ENCODE data around the gene CACNA1F. TPM values are rescaled to one million over a fixed set of nuclear protein-coding genes. Genes with fewer than 3 reads are reported as not detected.
A peak's percentile ranks its signal among the peaks of the same experiment; 100 is the strongest.

The CACNA1F gene
- total RNA-seq, 2 experiments from 2014 or later, result 0.50 to 0.93 TPM

DNA sequence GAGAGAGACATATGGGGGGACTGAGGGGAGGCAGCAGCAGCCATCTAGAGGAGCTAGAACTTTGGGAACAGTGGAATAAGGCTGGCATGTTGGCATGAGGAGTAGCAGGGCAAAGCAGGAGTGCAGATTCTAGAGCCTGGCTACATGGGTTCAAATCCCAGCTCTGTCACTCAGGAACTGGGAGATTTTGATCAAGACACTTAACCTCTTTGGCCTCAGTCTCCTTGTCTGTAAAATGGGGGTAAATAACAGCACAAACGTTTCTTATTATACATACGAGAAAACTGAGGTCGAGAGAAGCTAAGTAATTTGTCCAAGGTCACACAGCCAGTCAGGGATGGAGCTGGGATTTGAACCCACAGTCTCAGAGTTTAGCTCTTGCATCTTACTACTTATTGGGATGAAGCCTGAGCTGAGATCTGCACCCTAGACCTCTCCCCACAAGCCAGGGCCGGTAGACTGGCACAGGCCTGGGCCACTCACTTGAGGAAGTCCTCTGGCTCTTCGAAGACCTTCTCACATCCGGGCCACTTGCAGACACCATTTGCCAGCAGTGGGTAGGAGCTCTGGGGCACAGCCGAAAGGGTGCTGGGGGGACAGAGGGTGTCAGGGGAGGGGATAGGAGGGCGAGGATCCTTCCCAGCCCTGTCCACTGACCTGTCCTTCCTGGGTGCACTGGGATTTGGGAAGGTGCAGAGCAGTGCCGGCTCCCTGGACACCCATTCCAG is 23.3 kb upstream of the CACNA1F start:
- H3K27me3 Mint-ChIP-seq, result no peaks in the 10 kb centered on the region
- no peak for DNase-seq
- H3K4me1 Mint-ChIP-seq, result peaks cover 24% of the 10 kb centered on the region
- H3K4me3 Mint-ChIP-seq, result no peak overlapping the region
- no peaks in the 10 kb centered on the region for H3K9me3 Mint-ChIP-seq
- ChIA-PET CTCF (no interaction called here), POLR2A (no interaction called here)
- peaks cover 9% of the 10 kb centered on the region for H3K36me3 Mint-ChIP-seq (ENCODE audit: low read depth)
- H3K27ac Mint-ChIP-seq, result no peak overlapping the region

DNA sequence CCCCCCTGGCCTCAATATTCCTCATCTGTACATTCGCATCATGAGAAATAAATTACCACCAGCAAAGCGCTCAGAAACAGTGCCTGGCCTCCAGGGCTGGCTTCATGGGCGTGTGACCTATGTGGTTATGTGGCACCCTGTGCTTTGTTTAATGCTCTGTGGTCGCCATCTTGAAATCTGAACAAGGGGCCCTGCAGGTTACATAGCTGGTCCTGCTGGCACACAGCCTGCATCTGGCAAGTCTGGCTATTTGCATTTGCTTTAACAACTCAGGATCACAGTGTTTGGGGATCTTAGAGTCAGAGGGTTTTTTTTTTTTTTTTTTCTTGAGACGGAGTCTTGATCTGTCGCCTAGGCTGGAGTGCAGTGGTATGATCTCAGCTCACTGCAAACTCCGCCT is 21.5 kb upstream of the CACNA1F start:
- no peaks in the 10 kb centered on the region for H3K27me3 Mint-ChIP-seq
- H3K4me3 Mint-ChIP-seq, result no peak overlapping the region
- H3K27ac Mint-ChIP-seq, result no peak overlapping the region
- H3K36me3 Mint-ChIP-seq (ENCODE audit: low read depth), result peaks cover 14% of the 10 kb centered on the region
- ChIA-PET POLR2A (no interaction called here), CTCF (no interaction called here)
- peaks cover 26% of the 10 kb centered on the region for H3K4me1 Mint-ChIP-seq
- DNase-seq, result no peak
- no peaks in the 10 kb centered on the region for H3K9me3 Mint-ChIP-seq

DNA sequence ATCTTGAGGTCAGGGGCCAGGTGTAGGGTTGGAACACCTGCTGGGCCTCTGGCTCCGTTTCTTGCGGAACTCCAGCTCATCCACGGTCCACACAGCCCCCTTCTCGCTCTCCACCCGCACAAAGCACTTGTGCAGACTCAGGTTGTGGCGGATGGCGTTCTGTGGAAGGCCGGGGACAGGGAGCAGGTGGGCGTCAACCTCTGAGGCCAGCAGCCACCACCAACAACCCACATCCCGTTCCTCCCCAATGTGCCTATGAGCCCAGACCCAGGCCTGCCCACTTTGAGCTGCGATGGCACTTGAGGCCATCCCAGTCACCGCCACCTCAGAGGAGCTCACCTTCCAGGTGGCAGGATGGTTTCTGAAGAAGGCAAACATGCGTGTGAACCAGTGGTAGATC is 18.2 kb upstream of the CACNA1F start:
- H3K36me3 Mint-ChIP-seq (ENCODE audit: low read depth), result peaks cover 22% of the 10 kb centered on the region
- ChIA-PET CTCF (no interaction called here), POLR2A (no interaction called here)

DNA sequence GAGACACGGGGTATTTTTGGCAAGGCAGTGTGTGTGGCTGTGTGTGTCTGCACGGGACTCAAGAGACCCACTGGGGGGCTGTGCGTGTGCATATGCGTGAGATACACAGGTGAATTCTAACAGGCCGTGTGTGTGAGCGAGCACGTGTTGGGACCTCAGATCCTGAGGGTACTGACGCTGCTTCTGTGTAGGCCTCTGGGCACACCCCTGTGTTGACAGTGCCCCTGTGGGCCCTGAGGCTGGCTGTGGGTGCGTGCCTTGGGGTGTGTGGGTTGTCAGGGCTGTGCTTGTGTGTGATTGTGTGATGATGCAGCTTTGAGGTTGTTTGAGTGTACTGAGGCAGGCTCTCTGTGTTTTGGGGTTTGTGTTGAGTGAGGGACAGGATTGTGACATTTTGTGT is 17.4 kb upstream of the CACNA1F start:
- Mint-ChIP-seq H3K9me3 (no peaks in the 10 kb centered on the region), H3K4me1 (peaks cover 6% of the 10 kb centered on the region)
- CTCF ChIA-PET, result no interaction called here

More for the DNA sequence above, 18.2 kb upstream of the CACNA1F start:
- Mint-ChIP-seq H3K9me3 (no peaks in the 10 kb centered on the region), H3K27me3 (no peaks in the 10 kb centered on the region), H3K27ac (no peak overlapping the region), H3K4me3 (no peak overlapping the region), H3K4me1 (peaks cover 6% of the 10 kb centered on the region)
- no peak for DNase-seq

DNA sequence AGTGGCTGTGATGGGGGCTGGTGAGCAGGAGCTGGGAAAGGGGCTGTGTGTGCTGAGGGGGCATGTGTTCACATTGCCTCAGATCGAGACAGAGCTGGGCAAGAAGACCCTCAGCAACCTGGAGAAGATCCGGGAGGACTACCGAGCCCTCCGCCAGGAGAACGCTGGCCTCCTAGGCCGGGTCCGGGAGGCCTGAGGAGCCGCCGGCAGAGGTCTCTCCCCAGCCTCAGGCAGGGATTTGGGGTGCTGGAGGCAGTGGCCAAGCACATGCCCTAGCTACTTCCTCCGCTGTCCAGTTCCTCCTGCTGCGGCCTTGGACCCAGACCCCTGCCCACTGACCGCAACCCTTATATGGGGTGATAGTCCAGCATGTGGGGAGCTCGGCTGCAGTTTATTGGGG is 16.9 kb upstream of the CACNA1F start:
- DNase-seq, result no peak
- H3K9me3 Mint-ChIP-seq, result no peaks in the 10 kb centered on the region
- H3K27ac Mint-ChIP-seq, result no peak overlapping the region
- ChIA-PET CTCF (no interaction called here), POLR2A (interaction anchor here (1.3 kb wide), 1 partner anchor 14 kb away, joined by 5 read pairs; the partner anchor contains the start of gene FOXP3)
- H3K36me3 Mint-ChIP-seq (ENCODE audit: low read depth), result peaks cover 24% of the 10 kb centered on the region
- no peaks in the 10 kb centered on the region for H3K27me3 Mint-ChIP-seq
- no peak overlapping the region for H3K4me3 Mint-ChIP-seq
- peaks cover 6% of the 10 kb centered on the region for H3K4me1 Mint-ChIP-seq

More for the DNA sequence above, 17.4 kb upstream of the CACNA1F start:
- Mint-ChIP-seq H3K27ac (peak overlapping the region; percentile 35), H3K4me3 (no peak overlapping the region), H3K27me3 (no peaks in the 10 kb centered on the region), H3K36me3 (ENCODE audit: low read depth) (peaks cover 24% of the 10 kb centered on the region)
- POLR2A ChIA-PET, result interaction anchor here (1.3 kb wide), 1 partner anchor 13 kb away, joined by 5 read pairs; the partner anchor contains the start of gene FOXP3
- DNase-seq, result no peak

DNA sequence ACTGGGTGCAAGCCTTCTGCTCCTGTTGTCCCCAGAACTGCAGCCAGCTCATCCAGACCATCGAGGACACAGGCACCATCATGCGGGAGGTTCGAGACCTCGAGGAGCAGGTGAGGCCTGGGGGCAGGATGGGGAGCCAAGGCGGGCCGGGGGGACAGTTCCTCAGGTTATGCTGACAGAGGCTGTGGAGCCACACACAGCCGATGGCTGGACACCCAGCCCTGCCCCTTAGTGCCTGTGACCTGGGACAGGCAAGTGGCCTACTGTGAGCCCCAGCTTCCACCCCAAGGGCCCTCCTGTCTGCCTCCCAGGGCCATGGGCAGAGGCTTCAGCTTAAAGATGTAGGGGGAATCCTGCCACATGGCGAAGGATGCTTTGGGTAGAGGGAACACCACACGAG is 16.5 kb upstream of the CACNA1F start:
- Mint-ChIP-seq H3K4me1 (peaks cover 6% of the 10 kb centered on the region), H3K36me3 (ENCODE audit: low read depth) (peaks cover 27% of the 10 kb centered on the region), H3K4me3 (no peak overlapping the region), H3K27ac (no peak overlapping the region), H3K9me3 (no peaks in the 10 kb centered on the region), H3K27me3 (no peaks in the 10 kb centered on the region)
- ChIA-PET CTCF (no interaction called here), POLR2A (interaction anchor here (1.3 to 1.4 kb wide), 2 partner anchors 14 to 28 kb away, joined by 5 read pairs; partner anchors contain the start of gene FOXP3)
- no peak for DNase-seq

DNA sequence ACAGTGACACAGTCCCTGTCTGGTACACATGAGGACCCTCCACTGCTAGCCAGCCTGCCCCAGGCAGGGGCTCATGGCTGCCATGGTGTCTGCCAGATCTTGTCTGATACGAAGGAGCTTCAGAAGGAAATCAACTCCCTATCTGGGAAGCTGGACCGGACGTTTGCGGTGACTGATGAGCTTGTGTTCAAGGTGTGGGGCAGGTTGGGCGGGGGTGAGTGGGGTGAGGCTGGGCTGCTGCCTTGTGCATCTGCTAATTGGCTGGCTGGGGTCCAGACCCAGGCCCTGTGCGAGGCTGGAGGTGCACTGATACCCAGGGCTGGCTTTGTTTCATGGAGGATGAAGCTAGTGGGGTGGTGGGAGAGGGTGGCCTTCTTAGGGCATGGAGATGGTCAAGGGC is 15.9 kb upstream of the CACNA1F start:
- no peak for DNase-seq
- Mint-ChIP-seq H3K27me3 (no peaks in the 10 kb centered on the region), H3K36me3 (ENCODE audit: low read depth) (peaks cover 31% of the 10 kb centered on the region), H3K4me3 (no peak overlapping the region), H3K4me1 (peaks cover 6% of the 10 kb centered on the region), H3K9me3 (no peaks in the 10 kb centered on the region), H3K27ac (no peak overlapping the region)
- ChIA-PET POLR2A (interaction anchor here (1.3 to 1.4 kb wide), 2 partner anchors 15 to 28 kb away, joined by 5 read pairs; partner anchors contain the start of gene FOXP3), CTCF (no interaction called here)

DNA sequence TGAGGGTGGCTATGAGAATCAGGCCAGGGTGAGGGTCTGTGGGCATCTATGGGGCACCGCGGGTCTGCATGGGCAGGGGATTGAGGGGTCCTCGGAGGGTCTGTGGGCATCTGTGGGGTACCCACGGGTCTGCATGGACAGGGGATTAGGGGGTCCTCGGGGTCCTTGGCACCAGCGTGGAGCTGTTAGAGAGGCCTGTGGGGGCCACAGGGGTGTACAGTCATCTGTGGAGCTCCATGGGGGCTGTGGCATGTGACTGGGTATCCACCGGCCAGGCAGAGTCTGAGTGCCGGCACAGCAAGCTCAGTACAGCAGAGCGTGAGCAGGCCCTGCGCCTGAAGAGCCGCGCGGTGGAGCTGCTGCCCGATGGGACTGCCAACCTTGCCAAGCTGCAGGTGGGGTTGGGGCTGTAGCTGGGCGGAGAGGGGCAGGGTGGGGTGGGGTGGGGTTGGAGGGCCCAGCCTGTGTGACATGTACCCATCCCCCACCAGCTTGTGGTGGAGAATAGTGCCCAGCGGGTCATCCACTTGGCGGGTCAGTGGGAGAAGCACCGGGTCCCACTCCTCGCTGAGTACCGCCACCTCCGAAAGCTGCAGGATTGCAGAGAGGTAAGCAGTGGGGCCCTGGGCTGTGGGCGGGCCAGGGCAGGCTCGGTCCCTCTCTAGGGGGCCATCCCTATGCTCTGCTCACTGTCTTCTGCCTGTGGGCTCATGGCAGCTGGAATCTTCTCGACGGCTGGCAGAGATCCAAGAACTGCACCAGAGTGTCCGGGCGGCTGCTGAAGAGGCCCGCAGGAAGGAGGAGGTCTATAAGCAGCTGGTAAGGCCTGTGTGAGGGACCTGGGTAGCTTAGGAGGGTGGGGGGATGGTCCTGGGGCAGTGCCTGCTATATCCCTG is 15.0 kb upstream of the CACNA1F start:
- Mint-ChIP-seq H3K4me1 (peaks cover 6% of the 10 kb centered on the region), H3K36me3 (ENCODE audit: low read depth) (peaks cover 35% of the 10 kb centered on the region), H3K4me3 (no peak overlapping the region), H3K27me3 (no peaks in the 10 kb centered on the region), H3K9me3 (no peaks in the 10 kb centered on the region), H3K27ac (no peak overlapping the region)
- DNase-seq, result no peak
- POLR2A ChIA-PET, result interaction anchor here (0.5 to 1.4 kb wide), 2 partner anchors 13 to 29 kb away, joined by 3 to 5 read pairs; no protein-coding TSS in a partner anchor
- CTCF ChIA-PET, result no interaction called here

DNA sequence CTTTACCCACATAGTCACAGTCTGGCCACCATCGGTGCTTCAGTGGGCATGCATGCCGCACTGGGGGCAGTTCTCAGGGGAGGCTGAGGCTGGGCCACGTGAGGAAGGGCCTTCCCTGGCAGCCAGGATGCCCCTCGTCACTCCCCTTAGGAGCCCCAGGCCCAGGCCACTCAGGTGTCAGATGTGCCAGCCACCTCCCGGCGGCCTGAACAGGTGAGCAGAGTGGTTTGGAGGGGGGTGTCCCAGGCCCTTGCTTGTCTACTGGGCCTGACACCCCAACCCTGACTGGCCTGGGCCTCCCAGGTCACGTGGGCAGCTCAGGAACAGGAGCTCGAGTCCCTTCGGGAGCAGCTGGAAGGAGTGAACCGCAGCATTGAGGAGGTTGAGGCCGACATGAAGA is 14.2 kb upstream of the CACNA1F start:
- POLR2A ChIA-PET, result no interaction called here
- Mint-ChIP-seq H3K36me3 (ENCODE audit: low read depth) (peaks cover 36% of the 10 kb centered on the region), H3K27me3 (no peaks in the 10 kb centered on the region), H3K9me3 (no peaks in the 10 kb centered on the region), H3K4me1 (peaks cover 6% of the 10 kb centered on the region), H3K4me3 (no peak overlapping the region), H3K27ac (no peak overlapping the region)
- DNase-seq, result no peak
- CTCF ChIA-PET, result no interaction called here

DNA sequence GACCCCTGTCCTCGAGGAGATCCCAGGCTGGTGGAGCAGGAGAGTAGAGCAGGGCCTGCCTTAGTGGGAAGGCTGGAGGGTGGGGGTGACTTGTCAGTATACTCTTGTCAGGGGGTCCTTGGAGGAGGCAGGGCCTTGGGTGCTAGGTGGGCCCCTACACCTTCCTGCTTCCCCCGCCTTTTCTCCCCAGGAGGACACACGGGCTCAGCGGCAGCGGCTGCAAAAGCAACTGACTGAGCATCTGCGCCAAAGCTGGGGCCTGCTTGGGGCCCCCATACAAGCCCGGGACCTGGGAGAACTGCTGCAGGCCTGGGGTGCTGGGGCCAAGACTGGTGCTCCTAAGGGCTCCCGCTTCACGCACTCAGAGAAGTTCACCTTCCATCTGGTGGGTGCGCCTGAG is 13.4 kb upstream of the CACNA1F start:
- H3K27ac Mint-ChIP-seq, result no peak overlapping the region

DNA sequence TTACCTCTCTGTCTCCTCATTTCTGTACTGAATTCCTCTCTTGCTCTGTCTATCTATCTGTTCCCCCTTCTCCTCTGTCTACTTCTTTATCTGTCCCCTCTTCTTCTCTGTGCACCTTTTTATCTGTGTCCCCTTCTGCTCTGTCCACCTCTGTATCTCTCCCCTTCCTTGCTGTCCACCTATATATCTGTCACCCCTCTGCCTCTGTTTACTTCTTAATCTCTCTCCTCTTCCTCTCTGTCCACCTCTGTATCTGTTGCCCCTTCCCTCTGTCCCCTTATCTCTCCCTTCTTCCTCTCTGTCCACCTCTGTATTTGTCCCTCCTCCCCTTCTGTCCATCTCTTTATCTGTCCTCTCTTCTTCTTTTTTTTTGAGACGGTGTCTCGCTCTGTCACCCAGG is 11.1 kb upstream of the CACNA1F start:
- no peak overlapping the region for H3K4me3 Mint-ChIP-seq
- peaks cover 33% of the 10 kb centered on the region for H3K36me3 Mint-ChIP-seq (ENCODE audit: low read depth)
- no peak overlapping the region for H3K27ac Mint-ChIP-seq
- DNase-seq, result no peak
- H3K9me3 Mint-ChIP-seq, result no peaks in the 10 kb centered on the region
- ChIA-PET CTCF (no interaction called here), POLR2A (no interaction called here)
- no peaks in the 10 kb centered on the region for H3K27me3 Mint-ChIP-seq
- peaks cover 5% of the 10 kb centered on the region for H3K4me1 Mint-ChIP-seq

More for the DNA sequence above, 13.4 kb upstream of the CACNA1F start:
- Mint-ChIP-seq H3K9me3 (no peaks in the 10 kb centered on the region), H3K4me1 (peaks cover 6% of the 10 kb centered on the region), H3K4me3 (no peak overlapping the region), H3K36me3 (ENCODE audit: low read depth) (peaks cover 34% of the 10 kb centered on the region), H3K27me3 (no peaks in the 10 kb centered on the region)
- no peak for DNase-seq
- ChIA-PET POLR2A (no interaction called here), CTCF (no interaction called here)

DNA sequence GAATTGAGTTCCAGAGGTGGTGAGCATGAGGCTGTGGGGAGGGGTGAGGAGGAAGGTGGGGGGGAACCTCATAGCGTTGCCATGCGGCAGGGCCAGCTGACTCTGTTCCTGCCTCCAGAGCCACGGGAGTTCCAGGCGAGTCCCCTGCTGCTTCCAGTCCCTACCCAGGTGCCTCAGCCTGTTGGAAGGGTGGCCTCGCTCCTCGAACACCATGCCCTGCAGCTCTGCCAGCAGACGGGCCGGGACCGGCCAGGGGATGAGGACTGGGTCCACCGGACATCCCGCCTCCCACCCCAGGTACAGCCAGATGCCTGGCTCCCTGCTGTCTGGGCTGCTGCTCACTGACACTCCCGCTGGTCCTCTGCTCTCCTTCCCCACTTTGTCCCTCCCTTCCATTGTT is 10.0 kb upstream of the CACNA1F start:
- no peaks in the 10 kb centered on the region for H3K9me3 Mint-ChIP-seq
- no peaks in the 10 kb centered on the region for H3K27me3 Mint-ChIP-seq
- no peak overlapping the region for H3K27ac Mint-ChIP-seq
- no peak for DNase-seq
- peaks cover 5% of the 10 kb centered on the region for H3K4me1 Mint-ChIP-seq
- ChIA-PET POLR2A (no interaction called here), CTCF (no interaction called here)
- peaks cover 30% of the 10 kb centered on the region for H3K36me3 Mint-ChIP-seq (ENCODE audit: low read depth)
- no peak overlapping the region for H3K4me3 Mint-ChIP-seq

DNA sequence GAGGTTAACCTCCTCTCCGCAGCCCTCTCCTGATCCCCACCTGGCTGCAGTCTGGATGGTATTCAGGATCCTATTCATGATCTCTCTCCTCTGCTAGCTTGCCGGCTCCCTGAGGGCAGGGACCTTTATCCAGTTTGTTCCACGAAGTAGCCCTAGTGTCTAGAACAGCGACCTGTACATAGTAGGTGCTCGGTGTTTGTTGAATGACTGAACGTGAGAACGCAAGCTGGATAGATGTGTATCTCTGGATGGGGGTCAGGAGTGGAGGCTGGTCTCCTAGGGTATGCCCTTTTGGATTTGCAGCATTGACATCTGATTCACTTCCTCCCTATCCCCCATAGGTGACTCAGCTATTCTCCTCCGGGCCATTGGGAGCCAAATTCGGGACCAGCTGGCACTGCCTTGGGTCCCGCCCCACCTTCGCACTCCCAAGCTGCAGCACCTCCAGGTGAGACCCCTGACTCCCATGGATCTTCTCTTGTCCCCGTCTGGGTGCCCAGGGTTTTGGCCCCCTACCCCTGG is 9.5 kb upstream of the CACNA1F start:
- Mint-ChIP-seq H3K27ac (no peak overlapping the region), H3K27me3 (no peaks in the 10 kb centered on the region), H3K9me3 (no peaks in the 10 kb centered on the region), H3K4me1 (peaks cover 5% of the 10 kb centered on the region), H3K4me3 (no peak overlapping the region), H3K36me3 (ENCODE audit: low read depth) (peaks cover 30% of the 10 kb centered on the region)
- POLR2A ChIA-PET, result no interaction called here
- DNase-seq, result no peak
- CTCF ChIA-PET, result no interaction called here

Data from activated CD4-positive, alpha-beta memory T cell treated with anti-CD3 and anti-CD28 coated beads, Interleukin-2, amount 10 ng/mL, durations not matched to agents 7 days and 5 days (primary cell).